SK-N-SH (cell line): ENCODE data around the gene FAM120A. TPM values are rescaled to one million over a fixed set of nuclear protein-coding genes. Genes with fewer than 3 reads are reported as not detected.

Experiments
- CTCF ChIA-PET: fragments of 300-600, 350-600 bp; formaldehyde crosslinking; extraction: SDS; loops from one replicate; lab custom pipeline; 2021; lab: Yijun Ruan, JAX
- POLR2A ChIA-PET: fragments of 350-600 bp; sonication (Branson Sonifier 250); formaldehyde crosslinking; extraction: SDS; loops from one replicate; lab custom pipeline; 2020; ENCODE audit warnings: antibody characterized with exemption, inconsistent platforms; lab: Yijun Ruan, JAX
- DNase-seq: peaks from one replicate; pipeline ENCODE4 v3.0.0; 2012
- H2AFZ ChIP-seq: fragments of 200-600 bp; sonication (generic); 2 replicates; pipeline ENCODE4 v1.8.1; 2016; ENCODE audit warnings: antibody characterized with exemption, mild to moderate bottlenecking, low read depth
- H3F3A ChIP-seq: fragments of 200-600 bp; sonication (generic); replicated peaks from 2 replicates; pipeline ENCODE3; 2016; ENCODE audit warnings: antibody characterized with exemption, mild to moderate bottlenecking; ENCODE audit not compliant: insufficient read depth
- H3K27ac ChIP-seq, 2 experiments: fragments of 200-500 bp in 1 of 2; fragments of 200-600 bp in 1 of 2; sonication (Bioruptor generic) in 1 of 2; sonication (generic), shearing (Covaris generic) in 1 of 2; 2 replicates each; pipeline versions ENCODE4 v1.5.1 to v1.6.1; 2014 to 2016; ENCODE audit warnings: low read depth in 2 of 2, inconsistent platforms in 1 of 2, low read length in 1 of 2, mild to moderate bottlenecking in 1 of 2, mixed read lengths in 1 of 2
- H3K27me3 ChIP-seq: fragments of 200-600 bp; sonication (generic), shearing (Covaris generic); 2 replicates; pipeline ENCODE4 v1.6.1; 2016; ENCODE audit warnings: mixed run types; ENCODE audit not compliant: insufficient read depth
- H3K36me3 ChIP-seq, 2 experiments: fragments of 200-500 bp in 1 of 2; fragments of 200-600 bp in 1 of 2; sonication (Bioruptor generic) in 1 of 2; sonication (generic) in 1 of 2; replicated peaks in 1 of 2; 2 replicates each; pipeline versions ENCODE3 to v1.5.1; 2014 to 2016; ENCODE audit warnings: low read length in 1 of 2, mild to moderate bottlenecking in 1 of 2; ENCODE audit not compliant: insufficient read depth in 2 of 2, control insufficient read depth in 1 of 2
- H3K4me1 ChIP-seq, 2 experiments: fragments of 200-500 bp in 1 of 2; fragments of 200-600 bp in 1 of 2; sonication (Bioruptor generic) in 1 of 2; sonication (generic), shearing (Covaris generic) in 1 of 2; 2 replicates each; pipeline versions ENCODE4 v1.5.1 to v1.6.1; 2014 to 2016; ENCODE audit warnings: low read depth in 1 of 2, low read length in 1 of 2, mixed run types in 1 of 2; ENCODE audit not compliant: insufficient read depth in 2 of 2, control insufficient read depth in 1 of 2
- H3K4me2 ChIP-seq: fragments of 200-600 bp; sonication (generic), shearing (Covaris generic); 2 replicates; pipeline ENCODE4 v1.6.1; 2017; ENCODE audit warnings: mixed run types
- H3K4me3 ChIP-seq, 2 experiments: fragments of 200-500 bp in 1 of 2; fragments of 200-600 bp in 1 of 2; sonication (Bioruptor generic) in 1 of 2; sonication (generic), shearing (Covaris generic) in 1 of 2; 2 replicates each; pipeline versions ENCODE4 v1.5.1 to v1.8.1; 2014 to 2016; ENCODE audit warnings: low read depth in 2 of 2, inconsistent platforms in 1 of 2, low read length in 1 of 2, mild to moderate bottlenecking in 1 of 2, mixed read lengths in 1 of 2, moderate library complexity in 1 of 2
- H3K79me2 ChIP-seq: fragments of 200-600 bp; sonication (generic); 2 replicates; pipeline ENCODE4 v1.8.1; 2017; ENCODE audit warnings: mild to moderate bottlenecking; ENCODE audit not compliant: insufficient read depth
- H3K9ac ChIP-seq: fragments of 200-600 bp; sonication (generic); 2 replicates; pipeline ENCODE4 v1.6.1; 2017; ENCODE audit warnings: mixed run types
- H3K9me2 ChIP-seq: fragments of 200-600 bp; sonication (generic); 2 replicates; pipeline ENCODE4 v1.6.1; 2017; ENCODE audit warnings: mixed run types
- H3K9me3 ChIP-seq: fragments of 200-600 bp; sonication (generic); 2 replicates; pipeline ENCODE4 v1.6.1; 2017; ENCODE audit warnings: mixed run types, mild to moderate bottlenecking, moderate library complexity
- H4K20me1 ChIP-seq: fragments of 200-600 bp; sonication (generic); 2 replicates; pipeline ENCODE4 v1.6.1; 2017; ENCODE audit warnings: mild to moderate bottlenecking, mixed run types; ENCODE audit not compliant: insufficient read depth
- CHD2 ChIP-seq: fragments of 150-350 bp; IDR thresholded peaks from 2 replicates; pipeline ENCODE4 v1.6.1; 2018; ENCODE audit warnings: low read length; ENCODE audit not compliant: partially characterized antibody
- CTCF ChIP-seq: fragments of 200-600 bp; sonication (generic); IDR thresholded peaks from 2 replicates; pipeline ENCODE4 v1.6.1; 2017; ENCODE audit warnings: antibody characterized with exemption, mild to moderate bottlenecking, moderate library complexity
- ELF1 ChIP-seq: IDR thresholded peaks from 2 replicates; pipeline ENCODE4 v1.4.0; 2012
- FOXM1 ChIP-seq: IDR thresholded peaks from 2 replicates; pipeline ENCODE4 v1.4.0; 2012; ENCODE audit warnings: low read depth, mild to moderate bottlenecking
- GABPA ChIP-seq: IDR thresholded peaks from 2 replicates; pipeline ENCODE4 v1.4.0; 2012; ENCODE audit warnings: low read depth, mild to moderate bottlenecking
- GATA2 ChIP-seq: sonication (generic); formaldehyde crosslinking; IDR thresholded peaks from 2 replicates; pipeline ENCODE4 v1.5.0; 2020; ENCODE audit warnings: mild to moderate bottlenecking, missing genetic modification reagents
- JUND ChIP-seq: IDR thresholded peaks from 2 replicates; pipeline ENCODE4 v1.4.0; 2012
- POLR2AphosphoS5 ChIP-seq: IDR thresholded peaks from 2 replicates; pipeline ENCODE4 v1.6.1; 2012; ENCODE audit warnings: low read depth, low read length
- RCOR1 ChIP-seq: fragments of 150-350 bp; IDR thresholded peaks from 2 replicates; pipeline ENCODE4 v1.6.1; 2017; ENCODE audit warnings: antibody characterized with exemption, low read length
- RFX5 ChIP-seq: IDR thresholded peaks from 2 replicates; pipeline ENCODE4 v1.6.1; 2012; ENCODE audit warnings: mild to moderate bottlenecking, improper control_type of control experiment, low read length
- RXRA ChIP-seq: IDR thresholded peaks from 2 replicates; pipeline ENCODE4 v1.4.0; 2012; ENCODE audit warnings: low read depth, mild to moderate bottlenecking, borderline replicate concordance
- SIN3A ChIP-seq: IDR thresholded peaks from 2 replicates; pipeline ENCODE4 v1.6.1; 2012; ENCODE audit warnings: low read depth, mild to moderate bottlenecking, low read length, moderate library complexity, borderline replicate concordance
- SMC3 ChIP-seq: IDR thresholded peaks from 2 replicates; pipeline ENCODE4 v1.6.1; 2012; ENCODE audit warnings: low read depth, low read length, improper control_type of control experiment
- TCF12 ChIP-seq: IDR thresholded peaks from 2 replicates; pipeline ENCODE4 v1.4.0; 2012
- USF1 ChIP-seq: IDR thresholded peaks from 2 replicates; pipeline ENCODE4 v1.4.0; 2012; ENCODE audit warnings: low read depth, borderline replicate concordance
- WGBS: methylation state at CpG from one replicate; pipeline ENCODE4 v1.1.6; 2017; ENCODE audit warnings: low lambda C conversion rate; 5-methylcytosine and 5-hydroxymethylcytosine counted together
- polyA plus RNA-seq, 3 experiments: library from polyadenylated mRNA; depleted of rRNA; stranded (reverse); fragments of >200 nt; gene quantifications; 2 replicates each; pipeline ENCODE4 v1.2.3, GENCODE V29; 2012

FAM120A gene
- polyA plus RNA-seq, 1 of the 3 experiments (the other 2 are of a cell fraction) = 58.6 TPM

GRCh38 chr9:93610206-93610605, 158.7 kb downstream of the FAM120A start:
- Histone ChIP-seq H3F3A (no peaks in the 10 kb centered on the region), H3K4me3 (no peak overlapping the region), H3K27me3 (no peaks in the 10 kb centered on the region), H3K9ac (no peak overlapping the region), H3K36me3 (peaks cover 0 to 6% of the 10 kb centered on the region in 2 experiments), H3K4me1 (no peaks in the 10 kb centered on the region; a peak in 1 of 4 replicates), H3K9me2 (no peaks in the 10 kb centered on the region), H2AFZ (no peak overlapping the region), H3K79me2 (peaks cover 51% of the 10 kb centered on the region), H3K9me3 (no peaks in the 10 kb centered on the region), H3K4me2 (no peak overlapping the region), H4K20me1 (peaks cover 5% of the 10 kb centered on the region; the same call in 1 of the 2 replicates), H3K27ac (no peak overlapping the region)
- DNase-seq = no peak
- WGBS = 81% methylated on average over 1 of the region's 1 CpG
- POLR2A ChIA-PET = no interaction called here
- no peak for TF ChIP-seq RXRA
- no peak for TF ChIP-seq RCOR1
- TF ChIP-seq FOXM1 = no peak
- TF ChIP-seq GABPA = no peak
- no peak for TF ChIP-seq JUND
- TF ChIP-seq CTCF = no peak
- TF ChIP-seq TCF12 = no peak
- CTCF ChIA-PET = interaction anchor here (1.3 kb wide), 1 partner anchor 18 kb away, joined by 4 read pairs; no protein-coding TSS in a partner anchor

GRCh38 chr9:93612052-93612795, 160.7 kb downstream of the FAM120A start:
- H4K20me1 ChIP-seq = peaks cover 9% of the 10 kb centered on the region; the same call in 1 of the 2 replicates
- H3K4me1 ChIP-seq = no peaks in the 10 kb centered on the region; a peak in 1 of 4 replicates
- no peak overlapping the region for H3K9ac ChIP-seq
- H3F3A ChIP-seq = no peaks in the 10 kb centered on the region
- WGBS = 89% methylated on average over 2 of the region's 2 CpGs
- ChIA-PET POLR2A (no interaction called here), CTCF (interaction anchor here (1.0 kb wide), 1 partner anchor 8 kb away, joined by 4 read pairs; no protein-coding TSS in a partner anchor)
- no peaks in the 10 kb centered on the region for H3K9me3 ChIP-seq
- no peak overlapping the region for H3K4me2 ChIP-seq
- no peaks in the 10 kb centered on the region for H3K9me2 ChIP-seq
- no peak overlapping the region for H3K27ac ChIP-seq
- no peak overlapping the region for H3K4me3 ChIP-seq
- DNase-seq = no peak
- H2AFZ ChIP-seq = no peak overlapping the region
- H3K36me3 ChIP-seq = peaks cover 0 to 6% of the 10 kb centered on the region in 2 experiments
- no peaks in the 10 kb centered on the region for H3K27me3 ChIP-seq
- peaks cover 46% of the 10 kb centered on the region; the same call in 1 of the 2 replicates for H3K79me2 ChIP-seq
- no peak for TF ChIP-seq TCF12
- no peak for TF ChIP-seq POLR2AphosphoS5
- no peak for TF ChIP-seq SMC3
- TF ChIP-seq, all 33 proteins: peak for 0

GRCh38 chr9:93612796-93613154, 161.3 kb downstream of the FAM120A start:
- Histone ChIP-seq H3K9me3 (no peaks in the 10 kb centered on the region), H4K20me1 (peaks cover 12% of the 10 kb centered on the region; the same call in 1 of the 2 replicates), H3F3A (no peaks in the 10 kb centered on the region), H3K9me2 (no peaks in the 10 kb centered on the region), H3K9ac (no peak overlapping the region), H3K4me2 (no peak overlapping the region), H3K79me2 (peaks cover 43% of the 10 kb centered on the region; the same call in 1 of the 2 replicates), H2AFZ (no peak overlapping the region), H3K27ac (no peak overlapping the region), H3K4me3 (no peak overlapping the region), H3K4me1 (no peaks in the 10 kb centered on the region; a peak in 1 of 4 replicates), H3K27me3 (no peaks in the 10 kb centered on the region), H3K36me3 (peaks cover 0 to 6% of the 10 kb centered on the region in 2 experiments)
- ChIA-PET CTCF (no interaction called here), POLR2A (no interaction called here)
- WGBS = 79% methylated on average over 3 of the region's 5 CpGs
- DNase-seq = no peak
- no peak for TF ChIP-seq CTCF
- no peak for TF ChIP-seq CHD2
- no peak for TF ChIP-seq ELF1
- no peak for TF ChIP-seq USF1
- TF ChIP-seq SIN3A = no peak
- TF ChIP-seq RCOR1 = no peak
- no peak for TF ChIP-seq GATA2
- no peak for TF ChIP-seq RFX5
